ENCODE data around the gene SLC17A9. TPM values are rescaled to one million over a fixed set of nuclear protein-coding genes. Genes with fewer than 3 reads are reported as not detected.
A peak's percentile ranks its signal among the peaks of the same experiment; 100 is the strongest.

SLC17A9 gene
- total and polyA plus RNA-seq, 10 of the 15 experiments (the other 5 are each of a cell fraction or from before 2014, with no cell fraction given), result 0.72 to 74.1 (median 29.4) TPM

DNA sequence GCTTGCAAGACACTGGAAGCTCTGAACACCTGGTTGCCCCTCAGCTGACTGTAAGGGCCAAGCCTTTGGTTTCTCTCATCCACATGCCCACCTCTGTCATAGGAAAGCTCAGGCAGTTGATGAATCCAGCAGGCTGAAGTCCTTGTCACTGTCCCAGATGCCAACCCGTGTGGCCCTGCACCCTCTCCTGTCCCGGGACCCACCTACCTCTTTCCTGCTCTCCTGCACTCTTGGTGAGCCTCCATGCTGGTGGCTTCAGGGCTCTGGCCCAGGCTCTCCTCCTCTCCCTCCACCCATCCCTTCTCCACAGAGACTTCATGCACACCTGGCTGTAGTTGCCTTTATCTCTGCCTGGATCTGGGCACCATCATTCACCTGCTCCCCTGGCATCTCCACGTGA is 18.5 kb upstream of the SLC17A9 start:
- 95% methylated on average over 3 of the region's 3 CpGs for WGBS (ENCODE audit: insufficient coverage, insufficient replicate concordance, low lambda C conversion rate, missing lambda C conversion rate)
- no peak for ATAC-seq
- Histone ChIP-seq H3K27ac (ENCODE audit: control insufficient read depth, insufficient read depth) (no peak overlapping the region), H3K27me3 (replicated peaks in 1 of 2; ENCODE audit: control insufficient read depth in 2 of 2, insufficient read depth in 2 of 2, low read length in 1 of 2) (no peaks in the 10 kb centered on the region), H3K4me1 (ENCODE audit: control insufficient read depth, insufficient read depth, low read length) (peaks cover 2% of the 10 kb centered on the region), H3K79me2 (ENCODE audit: control insufficient read depth, insufficient read depth, low read length) (peaks cover 96% of the 10 kb centered on the region), H3K4me3 (no peak overlapping the region), H3K36me3 (ENCODE audit: control insufficient read depth in 2 of 2, insufficient read depth in 2 of 2, low read length in 1 of 2) (no peaks in the 10 kb centered on the region; a peak in 1 of 4 replicates), H4K20me1 (ENCODE audit: control insufficient read depth, insufficient read depth) (no peaks in the 10 kb centered on the region), H3K4me2 (ENCODE audit: control insufficient read depth, insufficient read depth) (peak overlapping the region; percentile 15; the same call in 1 of the 2 replicates), H3K9ac (ENCODE audit: control insufficient read depth, insufficient read depth, low read length) (no peak overlapping the region), H3K9me3 (replicated peaks; ENCODE audit: control insufficient read depth, insufficient read depth, low read length) (no peaks in the 10 kb centered on the region), H2AFZ (ENCODE audit: control insufficient read depth, low read depth, low read length) (no peak overlapping the region)
- in situ Hi-C loops (cut with MboI) (no loop called here), intact Hi-C loops (cut with micrococcal nuclease; ENCODE audit: unreplicated experiment) (no loop called here)
- ChIA-PET POLR2A (interaction anchor here (0.7 to 2.1 kb wide), 4 partner anchors 14 to 284 kb away, joined by 3 to 7 read pairs (median 5); no protein-coding TSS in a partner anchor), CTCF (interaction anchor here (0.8 to 2.8 kb wide), 7 partner anchors 9 to 48 kb away, joined by 3 to 14 read pairs (median 5); no protein-coding TSS in a partner anchor), RAD21 (ENCODE audit: unreplicated experiment) (interaction anchor here (2.2 kb wide), 1 partner anchor 15 kb away, joined by 5 read pairs; no protein-coding TSS in a partner anchor), SMC1A (ENCODE audit: uncharacterized antibody, unreplicated experiment) (interaction anchor here (1.9 to 2.6 kb wide), 3 partner anchors 14 to 34 kb away, joined by 5 to 14 read pairs (median 10); no protein-coding TSS in a partner anchor)
- no TSS peak for BruUV-seq (replicated peaks)
- no peak for DNase-seq (ENCODE audit: low read depth, low spot score)
- 0 out of 2 replicates have a peak, but pooled peaks have one; percentile 25 for TF ChIP-seq POLR2A (IDR thresholded peaks at IDR 0.05; ENCODE audit: low read depth, low read length)
- no peak for TF ChIP-seq BRCA1 (IDR thresholded peaks at IDR 0.05; ENCODE audit: low read depth, low read length)
- FAIRE-seq, result no peak

GRCh38 chr20:62935204-62935967 is 17.1 kb upstream of the SLC17A9 start:
- Histone ChIP-seq H4K20me1 (ENCODE audit: control insufficient read depth, insufficient read depth) (no peaks in the 10 kb centered on the region), H3K4me2 (ENCODE audit: control insufficient read depth, insufficient read depth) (peak overlapping the region; percentile 30; the same call in 1 of the 2 replicates), H3K27ac (ENCODE audit: control insufficient read depth, insufficient read depth) (no peak overlapping the region), H2AFZ (ENCODE audit: control insufficient read depth, low read depth, low read length) (no peak overlapping the region), H3K4me3 (peak overlapping the region; percentile 71; the same call in 1 of the 2 replicates), H3K4me1 (ENCODE audit: control insufficient read depth, insufficient read depth, low read length) (0 out of 2 replicates have a peak, but pooled peaks cover 8% of the 10 kb centered on the region), H3K9ac (ENCODE audit: control insufficient read depth, insufficient read depth, low read length) (no peak overlapping the region), H3K9me3 (replicated peaks; ENCODE audit: control insufficient read depth, insufficient read depth, low read length) (no peaks in the 10 kb centered on the region), H3K79me2 (ENCODE audit: control insufficient read depth, insufficient read depth, low read length) (peaks cover 92% of the 10 kb centered on the region), H3K36me3 (ENCODE audit: control insufficient read depth in 2 of 2, insufficient read depth in 2 of 2, low read length in 1 of 2) (peaks cover 0 to 4% of the 10 kb centered on the region in 2 experiments; a peak in 2 of 4 replicates), H3K27me3 (replicated peaks in 1 of 2; ENCODE audit: control insufficient read depth in 2 of 2, insufficient read depth in 2 of 2, low read length in 1 of 2) (no peaks in the 10 kb centered on the region)
- ChIA-PET SMC1A (ENCODE audit: uncharacterized antibody, unreplicated experiment) (interaction anchor here (1.0 to 2.6 kb wide), 8 partner anchors 8 to 36 kb away, joined by 3 to 14 read pairs (median 4); no protein-coding TSS in a partner anchor), CTCF (interaction anchor here (0.7 to 2.8 kb wide), 10 partner anchors 8 to 74 kb away, joined by 3 to 14 read pairs (median 5); no protein-coding TSS in a partner anchor), POLR2A (interaction anchor here (0.5 to 4.9 kb wide), 8 partner anchors 9 to 42 kb away, joined by 3 to 59 read pairs (median 4); partner anchors contain the start of gene DIDO1), RAD21 (ENCODE audit: unreplicated experiment) (interaction anchor here (1.0 to 2.2 kb wide), 3 partner anchors 11 to 74 kb away, joined by 3 to 5 read pairs (median 5); no protein-coding TSS in a partner anchor)
- FAIRE-seq, result no peak
- WGBS (ENCODE audit: insufficient coverage, insufficient replicate concordance, low lambda C conversion rate, missing lambda C conversion rate), result 93% methylated on average over 12 of the region's 12 CpGs
- no TSS peak for BruUV-seq (replicated peaks)
- no peak for ATAC-seq
- TF ChIP-seq STAT3 (IDR thresholded peaks at IDR 0.05; ENCODE audit: low read depth, low read length) (no peak), MTA3 (IDR thresholded peaks at IDR 0.05; ENCODE audit: borderline replicate concordance, low read length) (no peak), MAX (IDR thresholded peaks at IDR 0.05; ENCODE audit: low read depth, low read length) (no peak), SMAD5 (IDR thresholded peaks at IDR 0.05; ENCODE audit: low read depth) (no peak), TCF12 (IDR thresholded peaks at IDR 0.05; ENCODE audit: low read depth, low read length) (no peak), NFYA (IDR thresholded peaks at IDR 0.05; ENCODE audit: borderline replicate concordance, low read depth, low read length) (no peak), CHD1 (IDR thresholded peaks at IDR 0.05; ENCODE audit: low read depth, low read length) (no peak), CBFB (IDR thresholded peaks at IDR 0.05; ENCODE audit: low read depth) (no peak), BRCA1 (IDR thresholded peaks at IDR 0.05; ENCODE audit: low read depth, low read length) (no peak), GATAD2B (conservative IDR thresholded peaks at IDR 0.05; ENCODE audit: low read depth) (no peak), RB1 (IDR thresholded peaks at IDR 0.05; ENCODE audit: borderline replicate concordance) (no peak), FOXK2 (IDR thresholded peaks at IDR 0.05) (no peak)
- intact Hi-C loops (cut with micrococcal nuclease; ENCODE audit: unreplicated experiment), result no loop called here
- no peak for DNase-seq (ENCODE audit: low read depth, low spot score)
- in situ Hi-C loops (cut with MboI), result no loop called here
